ENCODE measurements around the gene DDX51.

GRCh38 chr12:132160601-132161035, 16.5 kb upstream of the DDX51 start:
- TF ChIP-seq POLR2AphosphoS5 (IDR thresholded peaks at IDR 0.05; ENCODE audit: low read depth, low read length) (no peak), POU2F2 (IDR thresholded peaks at IDR 0.05; ENCODE audit: low read depth, low read length) (no peak), TAF1 (IDR thresholded peaks at IDR 0.05; ENCODE audit: low read depth, low read length) (no peak), POLR2A (IDR thresholded peaks at IDR 0.05; ENCODE audit: low read depth, low read length) (no peak), SPI1 (IDR thresholded peaks at IDR 0.05; ENCODE audit: low read depth, low read length) (no peak), PAX5 (IDR thresholded peaks at IDR 0.05; ENCODE audit: insufficient read depth, low read length, severe bottlenecking) (no peak)

All from GM12891 (cell line).